ENCODE data around the gene DUSP7. TPM values are rescaled to one million over a fixed set of nuclear protein-coding genes. Genes with fewer than 3 reads are reported as not detected.
A peak's percentile ranks its signal among the peaks of the same experiment; 100 is the strongest.
"Not testable (repeated sequence)": the region's sequence is repeated elsewhere in the genome, so short reads cannot be mapped to it uniquely, and the experiment has no call there.

Gene DUSP7
- total RNA-seq, 1 donor from 2014 or later, result 23.5 TPM

DNA sequence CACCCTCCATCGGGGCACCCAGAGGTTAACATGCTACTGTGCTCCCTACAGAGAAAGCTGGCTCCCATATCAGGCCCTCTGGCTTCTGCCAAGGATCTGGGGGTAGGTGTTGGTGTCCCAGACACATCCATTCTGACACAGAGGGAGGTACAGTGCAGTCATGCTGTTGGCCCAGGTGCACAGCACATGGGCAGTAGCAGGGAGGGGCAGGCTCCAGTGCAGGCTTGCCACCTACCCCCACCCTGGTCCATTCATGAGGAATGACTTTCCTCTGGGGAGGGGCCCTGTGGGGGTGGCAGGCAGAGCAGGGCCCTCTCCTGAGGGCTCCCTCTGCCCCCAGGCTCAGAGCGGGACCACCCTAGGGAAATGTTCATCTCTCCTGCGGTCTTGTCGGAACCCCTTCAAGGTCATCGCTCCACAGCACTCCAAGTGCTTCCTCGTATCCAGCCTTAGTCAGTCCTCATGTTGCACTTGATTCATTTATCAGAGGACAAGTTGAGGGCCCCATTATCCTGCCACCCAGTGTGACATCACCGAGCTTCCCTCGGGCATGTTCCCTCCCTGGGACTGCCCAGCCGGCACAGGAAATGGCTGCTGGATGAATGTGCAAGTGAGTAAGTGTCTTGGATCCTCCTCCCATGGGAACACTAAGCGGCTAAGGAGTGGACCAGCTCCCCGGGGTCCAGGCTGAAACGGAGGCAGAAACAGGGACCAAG, 10.0 kb downstream of the DUSP7 start:
- TF ChIP-seq, protein P1, sequence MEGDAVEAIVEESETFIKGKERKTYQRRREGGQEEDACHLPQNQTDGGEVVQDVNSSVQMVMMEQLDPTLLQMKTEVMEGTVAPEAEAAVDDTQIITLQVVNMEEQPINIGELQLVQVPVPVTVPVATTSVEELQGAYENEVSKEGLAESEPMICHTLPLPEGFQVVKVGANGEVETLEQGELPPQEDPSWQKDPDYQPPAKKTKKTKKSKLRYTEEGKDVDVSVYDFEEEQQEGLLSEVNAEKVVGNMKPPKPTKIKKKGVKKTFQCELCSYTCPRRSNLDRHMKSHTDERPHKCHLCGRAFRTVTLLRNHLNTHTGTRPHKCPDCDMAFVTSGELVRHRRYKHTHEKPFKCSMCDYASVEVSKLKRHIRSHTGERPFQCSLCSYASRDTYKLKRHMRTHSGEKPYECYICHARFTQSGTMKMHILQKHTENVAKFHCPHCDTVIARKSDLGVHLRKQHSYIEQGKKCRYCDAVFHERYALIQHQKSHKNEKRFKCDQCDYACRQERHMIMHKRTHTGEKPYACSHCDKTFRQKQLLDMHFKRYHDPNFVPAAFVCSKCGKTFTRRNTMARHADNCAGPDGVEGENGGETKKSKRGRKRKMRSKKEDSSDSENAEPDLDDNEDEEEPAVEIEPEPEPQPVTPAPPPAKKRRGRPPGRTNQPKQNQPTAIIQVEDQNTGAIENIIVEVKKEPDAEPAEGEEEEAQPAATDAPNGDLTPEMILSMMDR (IDR thresholded peaks at IDR 0.05; ENCODE audit: insufficient read depth, low read length, poor library complexity, severe bottlenecking), result no peak
- peak; percentile 91 for DNase-seq (ENCODE audit: low read depth)
- no peak overlapping the region for H3K4me3 ChIP-seq (ENCODE audit: low read depth, low read length)
- no peaks in the 10 kb centered on the region for H3K27me3 ChIP-seq (ENCODE audit: control insufficient read depth, insufficient read depth, low read length)
- H3K36me3 ChIP-seq (ENCODE audit: control insufficient read depth, insufficient read depth, low read length), result no peaks in the 10 kb centered on the region

DNA sequence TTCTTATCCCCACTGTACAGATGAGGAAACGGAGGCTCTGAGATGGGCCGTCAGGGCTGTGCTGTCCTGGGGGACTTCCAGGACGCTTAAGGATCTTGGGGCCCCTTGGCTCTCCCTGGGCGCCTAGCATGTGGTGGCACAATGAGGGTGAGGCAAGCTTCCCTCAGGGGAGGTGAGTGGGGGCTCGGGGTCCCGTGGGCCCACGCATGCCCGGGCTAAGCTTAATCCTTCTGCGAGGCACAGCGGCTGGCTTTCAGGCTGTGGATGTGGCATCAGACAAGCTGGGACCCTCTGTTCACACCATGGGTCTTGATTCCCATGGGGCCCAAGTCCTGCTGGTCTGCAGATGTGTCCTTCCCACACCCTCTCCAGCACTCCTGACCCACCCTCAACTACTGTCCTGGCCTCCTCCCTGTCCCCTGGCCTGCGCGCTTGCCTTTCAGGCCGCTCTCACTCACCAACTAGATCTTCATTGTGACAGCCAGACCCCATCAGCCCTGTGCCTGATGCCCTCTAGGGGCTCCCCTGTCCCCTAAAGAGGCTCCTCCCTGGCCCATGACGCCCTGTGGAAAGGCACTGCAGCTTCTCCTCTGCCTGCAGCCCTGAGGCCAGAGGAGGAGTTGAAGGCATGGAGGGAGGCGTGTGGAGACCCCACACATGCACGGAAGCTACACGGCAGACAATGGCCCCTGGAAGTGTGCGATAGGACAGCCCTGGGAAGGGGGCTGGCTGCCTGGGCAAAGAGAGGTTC, 11.3 kb downstream of the DUSP7 start:
- no peak for DNase-seq (ENCODE audit: low read depth)
- H3K36me3 ChIP-seq (ENCODE audit: control insufficient read depth, insufficient read depth, low read length), result no peaks in the 10 kb centered on the region
- H3K4me3 ChIP-seq (ENCODE audit: low read depth, low read length), result no peak overlapping the region
- TF ChIP-seq, protein P1 (IDR thresholded peaks at IDR 0.05; ENCODE audit: insufficient read depth, low read length, poor library complexity, severe bottlenecking), result no peak
- H3K27me3 ChIP-seq (ENCODE audit: control insufficient read depth, insufficient read depth, low read length), result no peaks in the 10 kb centered on the region

DNA sequence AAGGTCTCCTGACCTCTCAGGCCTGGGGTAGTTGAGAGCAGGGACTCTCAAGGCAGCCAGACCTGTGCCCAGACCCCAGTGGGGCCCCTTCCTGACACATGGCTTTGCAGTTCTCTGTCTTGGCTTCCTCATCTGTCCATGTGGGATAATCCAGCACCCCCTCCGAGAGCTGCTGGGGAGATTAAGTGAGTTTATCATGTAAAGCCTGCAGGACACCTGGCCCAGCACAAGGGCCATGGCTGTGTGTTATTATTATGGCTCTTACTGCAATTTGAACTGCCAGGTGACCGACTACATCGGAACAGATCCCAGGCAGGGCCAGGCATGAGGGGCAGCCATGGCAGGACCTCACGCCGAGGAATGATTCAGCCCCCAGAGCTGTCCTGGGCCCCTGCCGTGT, 12.6 kb downstream of the DUSP7 start:
- Histone ChIP-seq H3K27me3 (ENCODE audit: control insufficient read depth, insufficient read depth, low read length) (no peaks in the 10 kb centered on the region), H3K36me3 (ENCODE audit: control insufficient read depth, insufficient read depth, low read length) (no peaks in the 10 kb centered on the region), H3K4me3 (ENCODE audit: low read depth, low read length) (no peak overlapping the region)
- no peak for DNase-seq (ENCODE audit: low read depth)
- TF ChIP-seq, protein P1 (IDR thresholded peaks at IDR 0.05; ENCODE audit: insufficient read depth, low read length, poor library complexity, severe bottlenecking), result no peak

DNA sequence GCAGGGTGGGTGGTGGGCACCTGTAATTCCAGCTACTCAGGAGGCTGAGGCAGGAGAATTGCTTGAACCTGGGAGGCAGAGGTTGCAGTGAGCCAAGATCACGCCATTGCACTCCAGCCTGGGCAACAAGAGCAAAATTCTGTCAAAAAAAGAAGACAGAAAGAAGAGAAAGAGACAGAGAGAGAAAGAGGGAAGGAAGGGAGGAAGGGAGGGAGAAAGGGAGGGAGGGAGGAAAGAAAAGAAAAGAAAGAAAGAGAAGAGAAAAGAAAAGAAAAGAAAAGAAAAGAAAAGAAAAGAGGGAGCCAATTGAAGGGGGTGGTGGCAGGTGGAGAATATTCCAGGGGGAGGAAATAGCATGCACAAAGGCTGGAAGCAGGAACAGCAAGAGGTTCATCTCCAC, 13.3 kb downstream of the DUSP7 start:
- not testable (repeated sequence) for H3K27me3 ChIP-seq (ENCODE audit: control insufficient read depth, insufficient read depth, low read length); H3K36me3 ChIP-seq (ENCODE audit: control insufficient read depth, insufficient read depth, low read length); DNase-seq (ENCODE audit: low read depth); H3K4me3 ChIP-seq (ENCODE audit: low read depth, low read length)

DNA sequence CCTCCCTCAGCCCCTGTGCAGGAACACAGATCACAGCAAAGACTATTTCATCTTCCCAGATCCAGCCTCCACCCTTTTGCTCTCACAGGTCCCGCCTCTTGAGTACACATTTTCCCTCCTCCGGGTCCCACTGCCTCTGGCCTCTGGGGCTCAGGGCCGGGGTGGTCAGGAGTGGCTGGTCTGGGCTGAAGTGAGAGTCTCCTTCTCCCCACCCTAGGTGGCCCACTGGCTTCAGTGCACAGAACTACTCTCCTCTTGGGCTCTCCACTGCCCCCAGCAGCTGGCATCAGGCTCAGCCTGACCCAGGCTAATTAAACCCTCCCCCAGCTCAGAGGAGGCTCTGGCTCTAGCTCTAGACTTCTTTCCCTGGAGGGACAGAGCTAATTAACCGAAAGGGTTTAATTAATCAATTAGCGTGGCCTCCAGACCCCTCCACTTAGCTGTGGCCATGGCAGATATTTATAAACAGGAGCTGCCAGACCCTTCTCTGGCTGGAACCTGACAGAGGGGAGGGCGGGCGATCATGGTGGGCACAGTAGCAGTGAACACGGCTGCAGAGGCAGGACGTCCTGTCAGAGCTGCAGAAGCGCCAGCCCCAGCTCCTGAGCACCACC, 15.1 kb downstream of the DUSP7 start:
- TF ChIP-seq, protein P1 (IDR thresholded peaks at IDR 0.05; ENCODE audit: insufficient read depth, low read length, poor library complexity, severe bottlenecking), result peak; percentile 47
- Histone ChIP-seq H3K27me3 (ENCODE audit: control insufficient read depth, insufficient read depth, low read length) (no peaks in the 10 kb centered on the region), H3K4me3 (ENCODE audit: low read depth, low read length) (no peak overlapping the region), H3K36me3 (ENCODE audit: control insufficient read depth, insufficient read depth, low read length) (no peaks in the 10 kb centered on the region)
- DNase-seq (ENCODE audit: low read depth), result no peak

DNA sequence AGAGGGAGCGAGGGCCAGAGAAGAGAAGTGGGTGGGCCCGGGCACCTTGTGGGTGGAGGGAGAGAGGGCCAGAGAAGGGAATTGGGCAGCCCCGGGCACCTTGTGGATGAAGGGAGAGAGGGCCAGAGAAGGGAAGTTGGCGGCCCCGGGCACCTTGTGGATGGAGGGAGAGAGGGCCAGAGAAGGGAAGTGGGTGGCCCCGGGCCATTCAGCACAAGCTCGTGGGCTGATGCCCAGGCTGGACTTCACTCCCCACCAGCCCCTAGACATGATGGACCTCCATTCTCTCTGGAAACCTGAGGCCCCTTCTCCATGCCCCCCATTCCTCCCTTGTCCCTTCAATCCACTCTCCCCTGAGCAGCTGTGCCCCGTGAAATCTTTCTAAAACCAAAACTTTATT, 15.8 kb downstream of the DUSP7 start:
- no peaks in the 10 kb centered on the region for H3K36me3 ChIP-seq (ENCODE audit: control insufficient read depth, insufficient read depth, low read length)
- DNase-seq (ENCODE audit: low read depth), result no peak
- no peaks in the 10 kb centered on the region for H3K27me3 ChIP-seq (ENCODE audit: control insufficient read depth, insufficient read depth, low read length)
- TF ChIP-seq, protein P1 (IDR thresholded peaks at IDR 0.05; ENCODE audit: insufficient read depth, low read length, poor library complexity, severe bottlenecking), result no peak
- H3K4me3 ChIP-seq (ENCODE audit: low read depth, low read length), result no peak overlapping the region

Measured in kidney epithelial cell (primary cell).